ENCODE data around the gene KATNB1. TPM values are rescaled to one million over a fixed set of nuclear protein-coding genes. Genes with fewer than 3 reads are reported as not detected.

KATNB1 gene, protein sequence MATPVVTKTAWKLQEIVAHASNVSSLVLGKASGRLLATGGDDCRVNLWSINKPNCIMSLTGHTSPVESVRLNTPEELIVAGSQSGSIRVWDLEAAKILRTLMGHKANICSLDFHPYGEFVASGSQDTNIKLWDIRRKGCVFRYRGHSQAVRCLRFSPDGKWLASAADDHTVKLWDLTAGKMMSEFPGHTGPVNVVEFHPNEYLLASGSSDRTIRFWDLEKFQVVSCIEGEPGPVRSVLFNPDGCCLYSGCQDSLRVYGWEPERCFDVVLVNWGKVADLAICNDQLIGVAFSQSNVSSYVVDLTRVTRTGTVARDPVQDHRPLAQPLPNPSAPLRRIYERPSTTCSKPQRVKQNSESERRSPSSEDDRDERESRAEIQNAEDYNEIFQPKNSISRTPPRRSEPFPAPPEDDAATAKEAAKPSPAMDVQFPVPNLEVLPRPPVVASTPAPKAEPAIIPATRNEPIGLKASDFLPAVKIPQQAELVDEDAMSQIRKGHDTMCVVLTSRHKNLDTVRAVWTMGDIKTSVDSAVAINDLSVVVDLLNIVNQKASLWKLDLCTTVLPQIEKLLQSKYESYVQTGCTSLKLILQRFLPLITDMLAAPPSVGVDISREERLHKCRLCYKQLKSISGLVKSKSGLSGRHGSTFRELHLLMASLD
- total RNA-seq = 27.6 and 35.7 TPM in 2 replicates

DNA sequence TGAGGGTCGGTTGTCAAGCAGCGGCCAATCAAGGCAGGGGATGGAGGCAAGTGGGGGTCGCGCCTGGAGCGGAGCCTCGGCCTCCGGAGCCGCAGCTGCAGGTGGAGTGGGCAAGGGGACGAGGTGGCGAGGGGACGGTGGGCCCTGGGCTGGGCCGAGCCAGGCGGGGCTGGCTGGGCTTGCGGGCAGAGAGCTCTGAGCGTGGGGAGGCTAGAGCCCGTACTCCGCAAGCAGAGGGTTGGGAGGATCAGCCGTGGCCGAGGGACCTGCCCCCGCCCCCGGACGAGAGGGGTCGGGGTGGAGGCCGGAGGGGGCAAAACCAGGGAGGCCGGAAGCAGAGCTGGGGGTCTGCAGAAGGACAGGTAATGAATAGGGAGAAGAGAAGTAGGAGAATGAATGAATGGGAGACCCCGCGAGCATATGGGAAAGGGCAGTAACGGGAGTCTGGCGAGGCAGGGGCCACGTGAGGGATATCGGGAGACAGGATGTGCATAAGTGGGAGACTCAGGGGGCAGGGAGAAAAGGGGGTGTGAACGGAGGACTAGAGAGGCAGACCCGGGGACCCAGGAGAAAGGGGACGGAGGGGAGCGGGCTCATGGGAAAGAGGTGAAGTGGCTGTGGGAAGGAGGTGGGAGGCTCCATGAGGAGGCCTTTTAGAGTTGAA, at the start of gene KATNB1:
TSS of gene KATNB1 (plus strand) at position 16 of the 664 bp plus-strand sequence. CDS start 1,474 bp downstream, outside the sequence.

GRCh38 chr16:57694725-57695679, 40.6 kb upstream of the KATNB1 start, which contains the start of gene DRC7:
Gene DRC7, plus strand, starts transcription at chr16:57694806. Its CDS starts 3,144 bp downstream, at chr16:57697950.

DNA sequence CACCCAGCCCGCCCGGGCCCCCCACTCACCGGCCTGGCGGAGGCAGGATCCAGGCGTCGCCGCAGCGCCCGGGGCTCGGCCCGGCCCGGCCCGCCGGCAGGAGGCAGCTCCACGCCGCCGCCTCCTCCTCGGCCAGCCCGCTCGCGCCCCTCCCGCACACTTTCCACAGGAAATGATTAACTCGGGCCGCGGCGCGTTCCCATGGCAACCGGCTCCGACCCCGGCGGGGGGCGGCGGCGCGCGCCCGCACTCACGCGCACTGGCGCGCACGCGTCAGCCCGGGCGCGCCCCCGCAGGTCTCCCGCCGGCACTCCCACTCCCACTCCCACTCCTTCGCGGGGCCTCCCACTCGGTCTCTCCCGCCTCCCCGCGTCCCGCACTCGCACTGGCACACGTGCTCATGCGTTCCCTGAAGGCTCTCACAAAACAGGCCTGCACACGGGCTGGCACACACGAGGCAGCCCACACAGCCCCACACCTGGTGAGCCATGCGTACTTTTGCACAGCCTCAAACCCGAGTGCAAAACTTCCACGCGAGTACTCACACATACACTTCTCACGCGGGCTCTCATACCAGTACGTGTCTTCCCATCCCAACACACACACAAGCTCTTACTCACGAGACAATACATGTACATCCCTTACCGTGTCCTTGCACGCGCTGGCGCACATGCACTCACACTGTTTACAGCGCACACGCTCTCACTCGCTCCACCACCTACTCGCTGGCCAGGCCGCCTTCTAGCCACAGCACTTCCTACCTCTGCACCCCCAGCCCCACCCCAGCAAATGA, 67.0 kb downstream of the KATNB1 start, which contains the start of gene KIFC3:
TSS of gene KIFC3 (minus strand) at position 151 of the 793 bp plus-strand sequence. CDS start 4,248 bp downstream, outside the sequence.

Other genes starting within 250 kb of the KATNB1 start
- 12.7 and 14.5 TPM in 2 replicates for gene DOK4, start 249.3 kb upstream of the KATNB1 start, total RNA-seq
- 5.4 and 5.8 TPM in 2 replicates for gene CCDC102A, start 199.2 kb upstream of the KATNB1 start, total RNA-seq
- gene ADGRG5, start 193.1 kb upstream of the KATNB1 start, total RNA-seq = not detected in 2 replicates
- gene ADGRG1, start 107.1 kb upstream of the KATNB1 start, total RNA-seq = 66.5 and 85.0 TPM in 2 replicates
- not detected in 2 replicates for gene ADGRG3, start 67.5 kb upstream of the KATNB1 start, total RNA-seq
- gene DRC7, start 41.0 kb upstream of the KATNB1 start, total RNA-seq = not detected in 2 replicates
- 28.2 and 41.1 TPM in 2 replicates for gene KIFC3, start 66.7 kb downstream of the KATNB1 start, total RNA-seq
- 0.65 and 1.2 TPM in 2 replicates for gene CNGB1, start 235.4 kb downstream of the KATNB1 start, total RNA-seq